Measurements from ENCODE around the gene OXER1. TPM values are rescaled to one million over a fixed set of nuclear protein-coding genes. Genes with fewer than 3 reads are reported as not detected.

The OXER1 gene
- total and polyA plus RNA-seq, 2 of the 13 experiments (the other 11 are each of a cell fraction or from before 2014, with no cell fraction given) = 8.0 to 9.0 TPM

GRCh38 chr2:42810121-42810970, 46.4 kb upstream of the OXER1 start (continued):
- TF ChIP-seq, protein P1, sequence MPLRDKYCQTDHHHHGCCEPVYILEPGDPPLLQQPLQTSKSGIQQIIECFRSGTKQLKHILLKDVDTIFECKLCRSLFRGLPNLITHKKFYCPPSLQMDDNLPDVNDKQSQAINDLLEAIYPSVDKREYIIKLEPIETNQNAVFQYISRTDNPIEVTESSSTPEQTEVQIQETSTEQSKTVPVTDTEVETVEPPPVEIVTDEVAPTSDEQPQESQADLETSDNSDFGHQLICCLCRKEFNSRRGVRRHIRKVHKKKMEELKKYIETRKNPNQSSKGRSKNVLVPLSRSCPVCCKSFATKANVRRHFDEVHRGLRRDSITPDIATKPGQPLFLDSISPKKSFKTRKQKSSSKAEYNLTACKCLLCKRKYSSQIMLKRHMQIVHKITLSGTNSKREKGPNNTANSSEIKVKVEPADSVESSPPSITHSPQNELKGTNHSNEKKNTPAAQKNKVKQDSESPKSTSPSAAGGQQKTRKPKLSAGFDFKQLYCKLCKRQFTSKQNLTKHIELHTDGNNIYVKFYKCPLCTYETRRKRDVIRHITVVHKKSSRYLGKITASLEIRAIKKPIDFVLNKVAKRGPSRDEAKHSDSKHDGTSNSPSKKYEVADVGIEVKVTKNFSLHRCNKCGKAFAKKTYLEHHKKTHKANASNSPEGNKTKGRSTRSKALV (CRISPR knock-in tag; IDR thresholded peaks at IDR 0.05) = peak; percentile 90
- TF ChIP-seq PBX2 (CRISPR knock-in tag; IDR thresholded peaks at IDR 0.05) (no peak), ZNF616 (CRISPR knock-in tag; IDR thresholded peaks at IDR 0.05; ENCODE audit: low read depth) (no peak), EHMT2 (IDR thresholded peaks at IDR 0.05; ENCODE audit: borderline replicate concordance, low read depth, low read length) (no peak; the same call in 1 of the 2 replicates), SIN3A (IDR thresholded peaks at IDR 0.05; ENCODE audit: borderline replicate concordance, low read depth, low read length) (no peak; the same call in 1 of the 2 replicates), ZNF432 (CRISPR knock-in tag; IDR thresholded peaks at IDR 0.05; ENCODE audit: borderline replicate concordance) (no peak), XRCC5 (optimal IDR thresholded peaks at IDR 0.05; ENCODE audit: low read length) (peak; percentile 74), PCBP1 (IDR thresholded peaks at IDR 0.05; ENCODE audit: borderline replicate concordance, low read depth, low read length) (no peak), CREB1 (IDR thresholded peaks at IDR 0.05) (no peak; the same call in none of the 2 replicates), CREB1 (CRISPR knock-in tag; IDR thresholded peaks at IDR 0.05) (peak; percentile 38; the same call in 1 of the 2 replicates), ZNF589 (CRISPR knock-in tag; conservative IDR thresholded peaks at IDR 0.05) (peak; percentile 99), CEBPB (IDR thresholded peaks at IDR 0.05; ENCODE audit: borderline replicate concordance, low read depth, low read length) (peak; percentile 99), SCMH1 (CRISPR knock-in tag; IDR thresholded peaks at IDR 0.05; ENCODE audit: borderline replicate concordance) (no peak), ZNF256 (CRISPR knock-in tag; conservative IDR thresholded peaks at IDR 0.05) (peak; percentile 95), HCFC1 (IDR thresholded peaks at IDR 0.05; ENCODE audit: low read depth, low read length) (peak; percentile 26; the same call in 1 of the 2 replicates), ADNP (CRISPR knock-in tag; IDR thresholded peaks at IDR 0.05) (peak; percentile 86), ZFP41 (CRISPR knock-in tag; IDR thresholded peaks at IDR 0.05; ENCODE audit: borderline replicate concordance) (peak; percentile 82; the same call in 1 of the 2 replicates), PPARG (CRISPR knock-in tag; conservative IDR thresholded peaks at IDR 0.05) (peak; percentile 72), ZNF615 (CRISPR knock-in tag; IDR thresholded peaks at IDR 0.05; ENCODE audit: borderline replicate concordance) (0 out of 2 replicates have a peak, but pooled peaks have one; percentile 14), TP53 (CRISPR knock-in tag; conservative IDR thresholded peaks at IDR 0.05) (peak; percentile 89), ZNF770 (CRISPR knock-in tag; IDR thresholded peaks at IDR 0.05) (peak; percentile 74), ZBTB7B (CRISPR knock-in tag; IDR thresholded peaks at IDR 0.05) (peak; percentile 74), BRD4 (CRISPR knock-in tag; IDR thresholded peaks at IDR 0.05) (peak; percentile 83), ZFP36L1 (CRISPR knock-in tag; IDR thresholded peaks at IDR 0.05) (peak; percentile 90; the same call in 1 of the 2 replicates), ZBTB38 (CRISPR knock-in tag; IDR thresholded peaks at IDR 0.05) (peak; percentile 92), ZFP82 (CRISPR knock-in tag; IDR thresholded peaks at IDR 0.05; ENCODE audit: borderline replicate concordance) (peak; percentile 91; the same call in 1 of the 2 replicates)
